GM19324 (cell line): ENCODE measurements around the gene PKNOX1.
"Not testable (repeated sequence)": the region's sequence is repeated elsewhere in the genome, so short reads cannot be mapped to it uniquely, and the experiment has no call there.

Source experiments
- ATAC-seq: cut with Tn5 transposase; IDR thresholded peaks from one replicate; pipeline ENCODE4 v1.9.1; 2021; ENCODE audit warnings: mild to moderate bottlenecking, moderate library complexity; ENCODE audit not compliant: unreplicated experiment, low FRiP score

PKNOX1 gene, protein sequence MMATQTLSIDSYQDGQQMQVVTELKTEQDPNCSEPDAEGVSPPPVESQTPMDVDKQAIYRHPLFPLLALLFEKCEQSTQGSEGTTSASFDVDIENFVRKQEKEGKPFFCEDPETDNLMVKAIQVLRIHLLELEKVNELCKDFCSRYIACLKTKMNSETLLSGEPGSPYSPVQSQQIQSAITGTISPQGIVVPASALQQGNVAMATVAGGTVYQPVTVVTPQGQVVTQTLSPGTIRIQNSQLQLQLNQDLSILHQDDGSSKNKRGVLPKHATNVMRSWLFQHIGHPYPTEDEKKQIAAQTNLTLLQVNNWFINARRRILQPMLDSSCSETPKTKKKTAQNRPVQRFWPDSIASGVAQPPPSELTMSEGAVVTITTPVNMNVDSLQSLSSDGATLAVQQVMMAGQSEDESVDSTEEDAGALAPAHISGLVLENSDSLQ

DNA sequence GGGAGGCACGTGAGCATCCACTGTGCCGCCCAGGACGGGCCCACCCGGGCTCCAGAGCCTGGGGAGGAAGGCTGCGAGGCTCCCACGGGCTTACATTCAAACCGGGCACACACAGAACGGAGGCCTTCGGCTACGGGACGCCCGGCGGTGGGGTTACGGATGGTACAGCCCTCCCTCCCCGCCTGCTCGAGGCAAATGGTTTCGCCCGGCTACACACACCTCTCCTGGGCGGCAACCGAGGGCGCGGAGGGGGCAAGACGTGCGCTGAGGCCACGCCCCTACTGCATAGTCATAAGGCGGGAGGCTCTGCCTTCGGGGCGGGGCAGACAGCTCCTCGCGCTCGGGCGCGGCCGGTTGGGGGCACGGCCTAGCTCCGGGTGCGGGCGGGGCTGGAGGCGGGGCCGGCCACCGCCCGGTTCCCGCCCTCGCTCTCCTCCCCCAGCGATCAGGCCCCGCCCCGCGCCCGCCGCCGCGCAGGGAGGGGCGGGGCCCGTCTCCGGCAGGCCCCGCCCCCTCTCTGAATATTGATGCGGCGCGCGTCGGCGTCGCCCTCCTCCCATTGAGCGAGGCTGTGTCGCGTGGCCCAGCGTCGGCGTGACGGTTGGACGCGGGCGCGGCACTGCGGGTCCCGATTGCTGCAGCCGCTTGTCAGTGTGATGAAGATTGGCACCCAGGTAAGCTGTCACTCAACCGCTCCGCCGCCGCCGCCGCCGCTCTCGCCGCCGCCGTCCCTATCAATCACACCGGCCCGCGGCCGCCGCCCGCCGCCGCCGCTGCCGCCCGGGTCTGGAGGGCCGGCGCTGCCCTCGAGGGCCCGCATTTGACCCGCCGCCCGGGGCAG is at the start of gene PKNOX1:
Gene PKNOX1 (plus strand): TSS at position 572 of the 841 bp plus-strand sequence. CDS start 29,820 bp downstream, outside the sequence.
- ATAC-seq, result peak; percentile 86

- no peak for ATAC-seq
Measured at GRCh38 chr21:42925114-42925926, 49.0 kb upstream of the PKNOX1 start, which contains the start of gene ERVH48-1. Gene ERVH48-1, minus strand, starts transcription at chr21:42925630. Its CDS starts 6,624 bp downstream, at chr21:42919006.

DNA sequence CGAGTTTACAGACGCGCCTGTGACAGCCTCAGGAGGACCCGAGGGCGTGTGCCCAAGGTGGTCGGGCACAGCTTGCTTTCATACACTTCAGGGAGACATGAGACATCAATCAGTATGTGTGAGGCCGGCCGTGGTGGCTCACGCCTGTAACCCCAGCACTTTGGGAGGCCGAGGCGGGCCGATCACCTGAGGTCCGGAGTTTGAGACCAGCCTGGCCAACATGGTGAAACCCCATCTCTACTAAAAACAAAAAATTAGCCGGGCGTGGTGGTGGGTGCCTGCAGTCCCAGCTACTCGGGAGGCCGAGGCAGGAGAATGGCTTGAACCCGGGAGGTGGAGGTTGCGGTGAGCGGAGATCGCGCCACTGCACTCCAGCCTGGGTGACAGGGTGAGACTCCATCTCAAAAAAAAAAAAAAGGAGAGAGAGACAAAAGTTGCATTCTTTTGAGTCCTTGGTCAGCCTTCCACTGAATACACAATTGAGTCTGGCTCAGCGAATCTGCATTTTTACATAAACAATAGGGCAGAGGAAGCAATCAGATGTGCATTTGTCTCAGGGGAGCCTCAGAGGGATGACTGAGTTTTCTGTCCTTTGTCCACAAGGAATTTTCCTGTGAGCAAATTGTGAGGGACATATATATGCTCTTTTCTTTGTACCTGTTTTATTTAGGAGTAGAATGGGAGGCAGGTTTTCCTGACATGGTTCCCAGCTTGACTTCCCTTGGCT is 46.7 kb upstream of the PKNOX1 start:
- ATAC-seq, result not testable (repeated sequence)

GRCh38 chr21:42929969-42930368 is 44.4 kb upstream of the PKNOX1 start:
- no peak for ATAC-seq

DNA sequence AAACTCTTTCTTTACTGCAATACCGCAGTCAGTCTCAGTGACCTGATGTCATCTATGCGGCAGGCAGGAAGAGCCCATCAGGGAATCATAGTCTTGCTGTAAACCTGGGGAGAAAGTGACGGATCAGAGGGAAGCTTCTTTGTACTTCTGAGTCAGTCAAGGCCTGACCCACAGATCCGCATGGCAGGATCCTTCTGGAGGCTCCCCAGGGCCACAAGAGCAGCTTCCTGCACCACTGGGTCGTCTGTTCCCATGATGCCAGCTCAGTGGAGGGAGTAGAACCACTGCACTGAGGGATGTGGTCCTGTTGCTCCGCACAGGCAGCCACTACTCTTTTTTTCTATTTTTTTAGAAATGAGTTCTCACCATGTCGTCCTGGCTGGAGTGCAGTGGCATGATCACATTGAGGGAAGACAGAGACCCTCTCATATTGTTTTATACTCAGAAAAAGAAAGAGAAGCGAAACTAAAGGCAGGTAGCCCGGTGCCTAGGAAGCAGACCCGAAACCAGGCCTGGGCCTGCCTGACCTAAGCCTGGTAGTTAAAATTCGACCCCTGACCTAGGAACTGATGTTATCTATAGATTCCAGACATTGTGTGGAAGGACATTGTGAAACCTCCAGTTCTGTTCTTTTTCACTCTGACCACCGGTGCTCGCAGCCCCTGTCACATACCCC is 42.7 kb upstream of the PKNOX1 start:
- no peak for ATAC-seq

DNA sequence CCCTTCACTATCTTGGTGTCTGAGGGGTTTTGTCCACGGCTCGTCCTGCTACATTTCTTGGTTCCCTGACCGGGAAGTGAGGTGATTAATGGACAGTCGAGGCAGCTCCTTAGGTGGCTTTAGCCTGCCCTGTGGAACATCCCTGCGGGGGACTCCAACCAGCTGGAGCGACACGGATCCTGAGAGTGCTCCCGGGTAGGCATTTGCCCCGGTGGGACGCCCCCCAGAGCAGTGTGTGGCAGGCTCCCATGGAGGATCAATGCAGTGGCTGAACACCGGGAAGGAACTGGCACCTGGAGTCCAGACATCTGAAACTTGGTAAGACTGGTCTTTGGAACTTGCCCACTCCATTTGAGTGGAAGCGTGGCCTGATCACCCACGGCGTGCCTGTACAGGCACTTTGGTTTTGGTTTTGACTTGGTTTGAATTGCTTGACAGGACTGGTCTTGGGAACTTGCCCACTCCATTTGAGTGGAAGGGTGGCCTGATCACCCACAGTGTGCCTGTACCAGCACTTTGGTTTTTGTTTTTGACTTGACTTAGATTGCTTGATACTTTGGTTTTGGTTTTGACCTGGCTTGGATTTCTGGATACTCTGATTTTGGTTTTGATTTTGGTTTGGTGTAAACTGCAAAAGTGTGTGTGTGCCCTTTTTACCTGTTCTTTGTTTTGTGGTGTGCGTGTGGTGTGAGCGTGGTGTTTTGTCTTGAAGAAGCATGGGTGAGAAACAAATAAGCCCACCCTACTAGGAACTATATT is 41.8 kb upstream of the PKNOX1 start:
- not testable (repeated sequence) for ATAC-seq

DNA sequence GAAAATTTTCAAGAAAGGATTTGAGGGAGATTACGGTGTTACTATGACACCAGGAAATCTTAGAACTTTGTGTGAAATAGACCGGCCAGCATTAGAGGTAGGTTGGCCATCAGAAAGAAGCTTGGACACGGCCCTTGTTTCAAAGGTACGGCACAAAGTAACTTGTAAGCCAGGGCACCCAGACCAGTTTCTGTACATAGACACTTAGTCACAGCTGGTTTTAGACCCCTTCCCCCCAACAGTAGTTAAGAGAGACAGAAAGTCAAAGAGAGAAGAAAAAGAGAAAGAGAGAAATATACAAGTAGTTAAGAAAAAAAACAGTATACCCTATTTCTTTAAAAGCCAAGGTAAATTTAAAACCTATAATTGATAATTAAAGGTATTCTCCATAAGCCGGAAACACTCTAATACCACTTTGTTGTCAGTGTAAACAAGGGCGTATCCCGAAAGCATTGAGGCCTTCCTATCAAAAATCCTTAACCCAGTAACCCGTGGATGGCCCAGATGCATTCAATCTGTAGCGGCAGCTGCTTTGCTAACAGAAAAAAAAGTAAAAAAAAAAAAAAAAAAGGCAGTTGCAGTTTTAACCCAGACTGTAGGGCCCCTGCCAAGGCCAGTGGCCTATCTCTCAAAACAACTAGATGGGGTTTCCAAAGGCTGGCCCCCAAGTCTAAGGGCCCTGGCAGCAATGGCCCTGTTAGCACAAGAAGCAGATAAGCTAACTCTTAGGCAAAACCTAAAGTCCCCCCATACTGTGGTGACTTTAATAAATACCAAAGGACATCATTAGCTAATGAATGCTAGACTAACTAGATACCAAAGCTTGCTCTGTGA is 41.0 kb upstream of the PKNOX1 start:
- not testable (repeated sequence) for ATAC-seq

- ATAC-seq, result not testable (repeated sequence)
Measured at GRCh38 chr21:42933973-42934372, 40.4 kb upstream of the PKNOX1 start.

- ATAC-seq, result not testable (repeated sequence)
Measured at GRCh38 chr21:42936360-42936759, 38.0 kb upstream of the PKNOX1 start.

GRCh38 chr21:42937034-42937940 is 37.1 kb upstream of the PKNOX1 start:
- ATAC-seq, result not testable (repeated sequence)

GRCh38 chr21:42937960-42938605 is 36.3 kb upstream of the PKNOX1 start:
- ATAC-seq, result no peak

DNA sequence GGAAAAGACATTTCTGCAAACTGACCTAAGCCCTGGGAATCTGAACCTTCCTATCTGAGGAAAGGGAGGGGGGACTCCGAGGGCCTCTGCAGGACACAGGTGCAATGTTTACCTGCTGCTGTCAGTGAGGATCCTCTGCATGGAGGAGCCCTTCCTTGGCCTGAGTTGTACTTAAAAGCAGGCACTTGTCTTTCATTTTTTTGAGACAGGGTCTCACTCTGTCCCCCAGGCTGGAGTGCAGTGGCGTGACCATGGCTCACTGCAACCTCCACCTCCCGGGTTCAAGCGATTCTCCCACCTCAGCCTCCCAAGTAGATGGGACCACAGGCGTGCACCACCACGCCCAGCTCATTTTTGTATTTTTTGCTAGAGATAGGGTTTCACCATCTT is 35.8 kb upstream of the PKNOX1 start:
- ATAC-seq, result not testable (repeated sequence)

DNA sequence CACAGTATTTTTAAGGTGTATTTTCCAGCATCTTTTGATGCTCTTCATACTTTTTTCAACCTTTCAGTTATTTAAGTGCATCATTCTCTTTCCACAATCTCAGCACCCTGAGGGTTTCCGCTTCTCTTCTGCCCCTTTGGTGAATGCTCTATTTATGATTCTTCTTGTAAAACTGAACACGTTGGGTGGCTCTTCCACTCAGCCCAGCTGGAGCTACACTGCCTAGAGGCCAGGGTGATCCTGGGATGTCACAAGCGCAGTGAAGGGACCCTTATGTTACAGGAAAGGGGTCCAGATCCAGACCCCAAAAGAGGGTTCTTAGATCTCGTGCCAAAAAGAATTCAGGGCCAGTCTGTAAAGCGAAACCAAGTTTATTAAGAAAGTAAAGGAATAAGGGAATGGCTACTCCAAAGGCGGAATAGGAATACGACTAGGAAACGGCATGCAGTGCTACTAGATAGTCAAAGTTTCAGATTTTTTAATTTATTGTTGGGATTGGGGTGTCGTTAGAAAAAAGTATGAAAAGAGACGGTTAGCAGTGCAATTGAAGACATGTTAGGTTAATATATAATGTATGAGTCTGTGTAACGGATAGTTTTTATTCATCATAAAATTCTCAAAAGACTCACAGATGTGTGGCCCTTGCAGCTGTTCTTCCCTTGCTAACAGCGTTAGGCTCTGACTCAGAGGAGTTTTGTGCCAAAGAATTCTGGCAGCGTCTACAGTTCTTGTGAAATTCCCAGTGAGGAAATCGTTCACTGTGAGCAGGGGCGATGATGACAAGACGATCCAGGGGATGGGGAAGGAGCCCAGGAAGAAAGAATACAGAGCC is 34.6 kb upstream of the PKNOX1 start:
- ATAC-seq, result no peak

DNA sequence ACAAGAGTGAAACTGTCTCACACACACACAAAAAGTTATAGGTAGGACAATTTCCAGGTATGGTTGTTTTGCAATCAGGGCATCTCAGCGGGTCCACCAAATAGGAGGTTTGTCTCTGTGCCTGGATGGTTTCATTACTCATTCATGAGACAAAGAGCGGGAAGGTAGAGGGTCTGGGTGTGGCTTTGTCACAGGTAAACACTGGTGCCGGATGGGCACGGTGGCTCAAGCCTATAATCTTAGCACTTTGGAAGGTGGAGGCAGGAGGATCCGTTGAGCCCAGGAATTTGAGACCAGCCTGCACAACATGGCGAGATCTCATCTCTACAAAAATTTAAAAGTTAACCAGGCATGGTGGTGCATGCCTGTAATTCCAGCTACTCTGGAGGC is 32.7 kb upstream of the PKNOX1 start:
- ATAC-seq, result no peak

DNA sequence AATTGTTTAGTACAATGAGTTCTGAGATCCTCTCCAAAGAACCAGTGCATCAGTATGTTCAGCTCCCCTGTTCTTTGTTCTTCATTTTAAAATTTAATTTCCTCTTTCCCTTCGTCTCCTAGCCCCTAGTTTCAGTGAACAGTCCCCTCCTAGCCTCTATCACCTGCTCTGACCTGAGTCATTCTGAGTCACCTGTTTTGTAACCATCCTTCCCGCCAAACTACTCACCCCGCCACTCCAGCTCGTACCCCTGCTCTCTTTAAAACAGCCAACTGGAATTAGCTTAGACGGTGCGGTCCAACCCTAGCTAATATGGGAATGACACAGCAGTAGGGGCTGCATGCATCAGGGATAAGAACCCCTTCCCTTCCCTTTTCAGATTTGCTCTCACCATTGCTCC is 32.1 kb upstream of the PKNOX1 start:
- ATAC-seq, result no peak
